H9 (cell line): ENCODE data around the gene INPP4A. TPM values are rescaled to one million over a fixed set of nuclear protein-coding genes. Genes with fewer than 3 reads are reported as not detected.

ENCODE experiments used
- DNase-seq: peaks from one replicate; pipeline ENCODE4 v3.0.0-alpha.2; 2017
- H2AFZ ChIP-seq: one replicate; pipeline ENCODE4 v1.6.1; 2013; ENCODE audit warnings: mild to moderate bottlenecking, low read length, control low read depth, moderate library complexity
- H2AK5ac ChIP-seq: 2 replicates; pipeline ENCODE4 v1.6.1; 2013; ENCODE audit warnings: low read length, control low read depth, mixed read lengths; ENCODE audit not compliant: insufficient read length
- H2BK120ac ChIP-seq: one replicate; pipeline ENCODE4 v1.6.1; 2013; ENCODE audit warnings: low read depth, mild to moderate bottlenecking, low read length, control low read depth, inconsistent platforms; ENCODE audit not compliant: poor library complexity, severe bottlenecking
- H2BK12ac ChIP-seq: 2 replicates; pipeline ENCODE4 v1.6.1; 2013; ENCODE audit warnings: low read length, control low read depth, mixed read lengths, low read depth; ENCODE audit not compliant: insufficient read length
- H2BK15ac ChIP-seq: 2 replicates; pipeline ENCODE4 v1.6.1; 2013; ENCODE audit warnings: low read depth, low read length, control low read depth
- H2BK20ac ChIP-seq: one replicate; pipeline ENCODE4 v1.6.1; 2013; ENCODE audit warnings: low read depth, mild to moderate bottlenecking, low read length, control low read depth, inconsistent platforms; ENCODE audit not compliant: poor library complexity, severe bottlenecking
- H2BK5ac ChIP-seq: 2 replicates; pipeline ENCODE4 v1.6.1; 2013; ENCODE audit warnings: low read length, control low read depth, mixed read lengths; ENCODE audit not compliant: insufficient read length
- H3K14ac ChIP-seq: 2 replicates; pipeline ENCODE4 v1.6.1; 2013; ENCODE audit warnings: low read length, control low read depth; ENCODE audit not compliant: insufficient read depth
- H3K18ac ChIP-seq: 2 replicates; pipeline ENCODE4 v1.6.1; 2013; ENCODE audit warnings: low read depth, mild to moderate bottlenecking, mixed read lengths, low read length, control low read depth; ENCODE audit not compliant: insufficient read length
- H3K23ac ChIP-seq: 2 replicates; pipeline ENCODE4 v1.6.1; 2013; ENCODE audit warnings: low read length, control low read depth, mixed read lengths, low read depth; ENCODE audit not compliant: insufficient read length
- H3K23me2 ChIP-seq: 2 replicates; pipeline ENCODE4 v1.6.1; 2013; ENCODE audit warnings: low read depth, mild to moderate bottlenecking, mixed read lengths, low read length, control low read depth; ENCODE audit not compliant: insufficient read length, poor library complexity, severe bottlenecking
- H3K27ac ChIP-seq: 2 replicates; pipeline ENCODE4 v1.5.1; 2013; ENCODE audit warnings: low read length, control low read depth, mixed read lengths, low read depth; ENCODE audit not compliant: insufficient read length
- H3K27me3 ChIP-seq: 2 replicates; pipeline ENCODE4 v1.6.1; 2013; ENCODE audit warnings: low read length, control low read depth, inconsistent platforms; ENCODE audit not compliant: insufficient read depth
- H3K4ac ChIP-seq: 2 replicates; pipeline ENCODE4 v1.6.1; 2013; ENCODE audit warnings: low read depth, mild to moderate bottlenecking, control low read depth, inconsistent platforms, low read length, moderate library complexity
- H3K4me1 ChIP-seq: 2 replicates; pipeline ENCODE4 v1.6.1; 2013; ENCODE audit warnings: low read length, control low read depth, inconsistent platforms; ENCODE audit not compliant: insufficient read depth
- H3K4me2 ChIP-seq: 2 replicates; pipeline ENCODE4 v1.6.1; 2013; ENCODE audit warnings: low read length, control low read depth, mixed read lengths; ENCODE audit not compliant: insufficient read length, insufficient read depth
- H3K56ac ChIP-seq: 2 replicates; pipeline ENCODE4 v1.6.1; 2013; ENCODE audit warnings: low read depth, mild to moderate bottlenecking, mixed read lengths, low read length, control low read depth; ENCODE audit not compliant: insufficient read length
- H3K79me1 ChIP-seq: 2 replicates; pipeline ENCODE4 v1.6.1; 2013; ENCODE audit warnings: low read depth, mild to moderate bottlenecking, moderate library complexity, low read length, control low read depth, inconsistent platforms; ENCODE audit not compliant: insufficient read depth, poor library complexity, severe bottlenecking
- H3K79me2 ChIP-seq: 2 replicates; pipeline ENCODE4 v1.6.1; 2013; ENCODE audit warnings: low read length, control low read depth, inconsistent platforms; ENCODE audit not compliant: insufficient read depth
- H3K9ac ChIP-seq: 2 replicates; pipeline ENCODE4 v1.6.1; 2013; ENCODE audit warnings: low read length, control low read depth, mixed read lengths; ENCODE audit not compliant: insufficient read length; ENCODE audit errors: extremely low read depth
- H3K9me3 ChIP-seq: one replicate; pipeline ENCODE4 v1.6.1; 2013; ENCODE audit warnings: low read depth, low read length, inconsistent platforms; ENCODE audit not compliant: control insufficient read depth
- H3T11ph ChIP-seq: one replicate; pipeline ENCODE4 v1.6.1; 2013; ENCODE audit warnings: mild to moderate bottlenecking, low read length, control low read depth, inconsistent platforms
- H4K20me1 ChIP-seq: one replicate; pipeline ENCODE4 v1.6.1; 2013; ENCODE audit not compliant: control insufficient read depth, insufficient read length, insufficient read depth
- H4K5ac ChIP-seq: 2 replicates; pipeline ENCODE4 v1.6.1; 2013; ENCODE audit warnings: low read depth, mild to moderate bottlenecking, mixed read lengths, low read length, control low read depth; ENCODE audit not compliant: insufficient read length
- H4K8ac ChIP-seq: replicated peaks from 2 replicates; pipeline ENCODE4 v1.6.1; 2013; ENCODE audit warnings: low read length, control low read depth, mixed read lengths, low read depth; ENCODE audit not compliant: insufficient read length
- H4K91ac ChIP-seq: 2 replicates; pipeline ENCODE4 v1.6.1; 2013; ENCODE audit warnings: low read depth, mild to moderate bottlenecking, moderate library complexity, mixed read lengths, low read length, control low read depth; ENCODE audit not compliant: insufficient read length
- H3K27ac Mint-ChIP-seq, 3 experiments: 2 replicates in 2 of 3; 3 replicates in 1 of 3; pipeline ENCODE4 v1.8.0; 2020 to 2021; ENCODE audit warnings: mixed read lengths in 3 of 3, mild to moderate bottlenecking in 1 of 3, moderate library complexity in 1 of 3
- H3K27me3 Mint-ChIP-seq: 2 replicates; pipeline ENCODE4 v1.8.0; 2021; ENCODE audit warnings: low read depth, mild to moderate bottlenecking, moderate library complexity, mixed read lengths
- H3K36me3 Mint-ChIP-seq, 3 experiments: 2 replicates in 2 of 3; 3 replicates in 1 of 3; pipeline ENCODE4 v1.8.0; 2020 to 2021; ENCODE audit warnings: low read depth in 3 of 3, mixed read lengths in 3 of 3; ENCODE audit not compliant: insufficient read depth in 1 of 3
- H3K4me1 Mint-ChIP-seq, 2 experiments: 2 replicates each; pipeline ENCODE4 v1.8.0; 2020; ENCODE audit warnings: mixed read lengths in 2 of 2
- H3K4me3 Mint-ChIP-seq, 2 experiments: 2 replicates in 1 of 2; 3 replicates in 1 of 2; pipeline ENCODE4 v1.8.0; 2020 to 2021; ENCODE audit warnings: mild to moderate bottlenecking in 2 of 2, mixed read lengths in 2 of 2, moderate library complexity in 1 of 2
- H3K9me3 Mint-ChIP-seq, 2 experiments: 2 replicates in 1 of 2; 3 replicates in 1 of 2; pipeline ENCODE4 v1.8.0; 2020; ENCODE audit warnings: mild to moderate bottlenecking in 2 of 2, mixed read lengths in 2 of 2, moderate library complexity in 1 of 2
- CTCF ChIP-seq: fragments of 200-600 bp; sonication (generic); conservative IDR thresholded peaks from 3 replicates; pipeline ENCODE4 v1.8.0; 2021; ENCODE audit warnings: antibody characterized with exemption, mild to moderate bottlenecking
- WGBS: extraction: QIAGEN DNeasy Blood & Tissue Kit; methylation state at CpG from one replicate; pipeline ENCODE4 v1.1.7; 2013; ENCODE audit warnings: missing lambda C conversion rate, low lambda C conversion rate, mixed read lengths; ENCODE audit not compliant: insufficient read length; ENCODE audit errors: extremely low coverage; 5-methylcytosine and 5-hydroxymethylcytosine counted together
- total RNA-seq: library from RNA; stranded (reverse); gene quantifications from 2 replicates; pipeline ENCODE4 v1.2.1, GENCODE V29; 2021

INPP4A gene
- total RNA-seq, 1 experiment from 2014 or later: 55.2 TPM

GRCh38 chr2:98457045-98457696 is 12.5 kb downstream of the INPP4A start:
- no CpG with 5 or more reads among the region's 4 CpGs for WGBS
- Histone ChIP-seq H2AFZ (no peak overlapping the region), H3K23me2 (no peaks in the 10 kb centered on the region), H2BK15ac (no peak overlapping the region), H3K4me1 (peaks cover 10% of the 10 kb centered on the region; the same call in 1 of the 2 replicates), H3K27me3 (no peaks in the 10 kb centered on the region), H3T11ph (no peak overlapping the region), H3K27ac (no peak overlapping the region), H2BK12ac (no peak overlapping the region), H4K8ac (no peak overlapping the region), H4K20me1 (no peaks in the 10 kb centered on the region), H3K23ac (no peak overlapping the region), H3K79me2 (peaks cover 7% of the 10 kb centered on the region; the same call in 1 of the 2 replicates), H3K4ac (no peak overlapping the region), H3K18ac (no peak overlapping the region), H3K14ac (no peak overlapping the region), H3K4me2 (no peak overlapping the region), H3K79me1 (peaks cover 14% of the 10 kb centered on the region), H3K56ac (no peak overlapping the region), H4K5ac (no peak overlapping the region), H2AK5ac (no peak overlapping the region), H2BK120ac (no peak overlapping the region), H2BK5ac (no peak overlapping the region), H3K9ac (no peak overlapping the region), H2BK20ac (no peak overlapping the region), H4K91ac (no peak overlapping the region), H3K9me3 (no peaks in the 10 kb centered on the region)
- H3K27me3 Mint-ChIP-seq: no peaks in the 10 kb centered on the region
- H3K36me3 Mint-ChIP-seq: peaks cover 8 to 22% (median 21%) of the 10 kb centered on the region in 3 experiments
- H3K9me3 Mint-ChIP-seq: no peaks in the 10 kb centered on the region
- peak overlapping the region in 2 of 3 experiments; percentile 55 to 90; a peak in 3 of 7 replicates for H3K27ac Mint-ChIP-seq
- TF ChIP-seq CTCF: no peak
- DNase-seq: no peak
- no peak overlapping the region for H3K4me3 Mint-ChIP-seq
- peaks cover 77 to 78% of the 10 kb centered on the region in 2 experiments for H3K4me1 Mint-ChIP-seq
